ENCODE data around the gene ADNP.
"Not testable (repeated sequence)": the region's sequence is repeated elsewhere in the genome, so short reads cannot be mapped to it uniquely, and the experiment has no call there.

Gene ADNP

GRCh38 chr20:50900261-50900660 is 31.0 kb downstream of the ADNP start:
- no peak for DNase-seq

- DNase-seq: no peak
Measured at GRCh38 chr20:50898475-50898874, 32.8 kb downstream of the ADNP start.

DNA sequence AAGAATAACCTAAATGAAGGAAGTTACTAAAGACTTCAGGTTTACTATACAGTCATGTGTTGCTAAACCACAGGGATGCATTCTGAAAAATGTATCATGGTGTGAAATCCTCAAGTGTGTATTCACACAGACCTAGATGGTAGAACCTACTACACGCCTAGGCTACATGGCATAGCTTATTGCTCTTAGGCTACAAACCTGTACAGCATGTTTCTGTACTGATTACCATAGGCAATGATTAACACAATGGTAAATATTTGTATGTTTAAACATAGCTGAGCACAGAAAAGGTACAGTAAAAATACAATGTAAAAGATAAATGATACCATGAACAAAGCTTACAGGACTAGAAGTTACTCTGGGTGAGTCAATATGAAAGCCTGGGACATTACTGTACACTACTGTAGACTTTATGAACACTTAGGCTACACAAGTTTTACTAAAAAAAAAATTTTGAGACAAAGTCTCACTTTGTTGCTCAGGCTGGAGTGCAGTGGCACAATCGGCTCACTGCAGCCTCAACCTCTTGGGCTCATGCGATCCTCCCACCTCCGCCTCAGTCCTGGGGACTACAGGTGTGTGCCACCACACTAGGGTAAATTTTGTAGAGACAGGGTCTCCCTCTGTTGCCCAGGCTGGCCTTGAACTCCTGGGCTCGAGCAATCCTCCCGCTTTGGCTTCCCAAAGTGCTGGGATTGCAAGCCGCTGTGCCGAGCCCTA is 36.0 kb downstream of the ADNP start:
- DNase-seq: no peak

DNA sequence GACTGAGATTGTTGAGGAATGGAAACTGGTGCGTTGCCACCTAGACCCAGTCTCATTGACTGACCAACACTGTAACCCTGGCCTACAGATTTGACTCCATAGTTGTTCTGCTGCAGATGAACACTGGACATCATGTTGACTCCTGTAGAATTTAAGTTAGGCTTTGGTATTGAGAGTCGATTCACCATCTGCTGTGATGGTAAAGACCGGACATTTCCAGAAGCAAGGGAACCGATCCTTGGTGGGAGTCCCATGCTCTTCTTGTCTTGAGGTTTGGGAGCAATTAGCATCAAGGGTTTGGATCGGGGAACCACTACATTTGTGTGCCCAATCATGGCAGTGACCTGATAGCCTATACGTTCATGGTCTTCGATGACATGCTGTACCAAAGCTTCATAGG is 37.6 kb downstream of the ADNP start:
- no peak for DNase-seq

GRCh38 chr20:50892394-50892793 is 38.8 kb downstream of the ADNP start:
- no peak for DNase-seq

DNA sequence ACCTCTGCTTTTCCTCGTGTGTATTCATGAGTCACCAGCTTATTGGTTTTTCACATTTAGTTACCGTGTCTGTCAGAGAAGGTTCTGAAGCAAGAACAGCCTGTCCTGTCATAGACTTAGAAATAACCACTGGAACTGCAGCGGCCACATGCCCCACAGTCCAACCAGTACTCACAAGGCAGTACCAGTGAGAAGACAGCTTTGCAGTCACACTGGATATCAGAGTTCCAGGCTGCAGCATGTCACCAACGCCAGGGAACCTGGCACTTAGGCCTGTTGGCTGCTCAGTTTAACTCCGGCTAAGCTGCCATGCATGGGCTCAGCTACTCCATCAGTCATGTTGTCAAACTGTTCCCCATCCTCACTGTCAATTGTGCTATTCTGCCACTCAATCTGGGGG is 40.1 kb downstream of the ADNP start:
- no peak for DNase-seq

- DNase-seq: no peak
Measured at GRCh38 chr20:50887576-50887975, 43.7 kb downstream of the ADNP start.

DNA sequence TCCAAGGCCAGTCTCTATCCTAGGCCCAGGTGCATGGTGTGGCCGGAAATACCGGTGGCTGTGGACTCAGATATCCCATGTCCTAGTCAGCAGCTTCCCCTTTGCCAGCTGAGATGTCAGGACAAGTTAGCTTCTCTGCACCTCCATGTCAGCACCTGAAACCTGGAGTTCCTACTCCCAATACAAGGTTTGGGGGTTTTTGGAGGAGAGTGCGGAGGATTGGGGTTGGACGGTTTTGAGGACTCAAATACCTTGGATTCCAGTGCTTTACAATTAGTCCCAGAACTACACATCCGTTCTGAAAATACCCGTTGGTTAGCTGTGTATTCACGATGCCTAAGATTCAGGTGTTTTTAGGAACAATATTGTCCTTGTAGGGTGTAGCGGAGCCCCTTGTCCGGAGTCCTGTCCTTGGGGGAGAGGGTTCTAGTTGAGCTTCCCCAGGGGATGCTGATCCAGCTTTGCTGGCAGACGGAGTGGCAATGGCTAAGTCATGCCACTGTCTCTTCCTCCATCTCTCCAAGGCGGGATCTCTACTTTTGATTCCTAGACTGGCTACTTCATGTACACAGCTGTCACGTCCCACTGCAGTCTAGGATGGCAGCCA is 45.0 kb downstream of the ADNP start:
- DNase-seq: no peak

- no peak for DNase-seq
Measured at GRCh38 chr20:50885781-50886180, 45.5 kb downstream of the ADNP start.

- DNase-seq: no peak
Measured at GRCh38 chr20:50885068-50885467, 46.2 kb downstream of the ADNP start.

GRCh38 chr20:50883856-50884255 is 47.4 kb downstream of the ADNP start:
- DNase-seq: no peak

DNA sequence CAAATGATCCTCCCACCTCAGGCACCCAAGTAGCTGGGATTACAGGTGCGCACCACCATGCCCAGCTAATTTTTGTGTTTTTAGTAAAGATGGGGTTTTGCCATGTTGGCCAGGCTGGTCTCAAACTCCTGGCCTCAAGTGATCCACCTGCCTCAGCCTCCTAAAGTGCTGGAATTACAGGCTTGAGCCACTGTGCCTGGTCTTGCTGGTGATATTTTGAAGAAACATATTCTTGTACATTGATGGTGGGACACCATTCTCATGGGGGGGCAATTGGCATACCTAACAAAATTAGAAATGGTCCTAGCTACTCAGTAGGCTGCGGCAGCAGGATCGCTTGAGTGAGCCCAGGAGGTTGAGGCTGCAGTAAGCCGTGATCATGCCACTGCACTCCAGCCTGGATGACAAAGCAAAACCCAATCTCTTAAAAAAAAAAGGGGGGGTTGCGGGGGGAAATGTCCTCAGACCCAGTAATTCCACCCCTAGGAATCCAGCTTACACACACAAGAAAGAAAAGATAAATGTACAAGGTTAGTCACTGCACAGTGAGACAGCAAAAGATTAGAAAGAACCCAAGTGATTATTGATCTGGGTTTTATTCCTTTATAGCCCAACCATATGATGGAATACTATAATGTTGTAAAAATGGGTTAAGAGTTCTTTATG is 49.3 kb downstream of the ADNP start:
- not testable (repeated sequence) for DNase-seq

DNA sequence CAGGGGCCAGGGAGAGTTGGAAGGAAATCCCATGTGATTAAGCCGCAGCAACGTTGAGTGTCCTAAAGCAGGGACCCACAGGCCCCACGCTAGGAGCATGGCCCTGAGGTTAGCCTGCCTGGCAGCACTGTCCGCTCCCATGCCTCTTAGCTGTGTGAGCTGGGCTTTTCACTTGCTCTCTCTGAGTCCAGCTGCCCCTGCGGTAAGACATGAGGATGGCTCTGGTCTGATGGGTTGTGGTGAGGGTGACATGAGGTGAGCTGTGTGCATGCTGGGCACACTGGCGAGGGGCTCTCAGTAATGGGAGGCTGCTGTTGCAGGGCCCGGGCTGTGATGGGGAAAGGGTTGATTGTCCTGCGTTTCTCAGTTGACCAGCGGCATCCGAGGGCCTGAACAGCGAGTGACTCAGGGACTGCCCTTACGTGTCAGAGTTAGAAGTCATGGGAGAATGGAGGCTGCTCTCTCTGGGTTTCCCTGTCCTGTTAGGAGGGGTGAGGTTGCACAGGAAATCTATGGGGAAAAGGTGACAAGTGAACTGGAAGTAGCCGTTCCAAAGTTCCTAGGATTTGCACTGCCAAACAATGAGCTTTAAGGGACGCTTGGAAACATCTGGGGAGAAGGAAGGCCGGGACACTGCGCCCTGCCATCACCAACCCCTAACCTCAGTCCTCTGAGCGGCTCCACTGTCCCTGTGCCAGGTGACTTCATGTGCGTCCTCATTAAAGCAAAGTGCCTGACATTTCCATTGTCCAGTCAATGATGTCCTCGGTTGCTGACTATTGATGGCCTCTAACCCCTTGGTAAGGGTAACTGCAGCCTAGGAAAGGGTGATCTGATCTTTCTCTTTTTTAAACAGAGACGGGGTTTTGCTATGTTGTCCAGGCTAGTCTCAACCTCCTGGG is 51.3 kb downstream of the ADNP start:
- no peak for DNase-seq

DNA sequence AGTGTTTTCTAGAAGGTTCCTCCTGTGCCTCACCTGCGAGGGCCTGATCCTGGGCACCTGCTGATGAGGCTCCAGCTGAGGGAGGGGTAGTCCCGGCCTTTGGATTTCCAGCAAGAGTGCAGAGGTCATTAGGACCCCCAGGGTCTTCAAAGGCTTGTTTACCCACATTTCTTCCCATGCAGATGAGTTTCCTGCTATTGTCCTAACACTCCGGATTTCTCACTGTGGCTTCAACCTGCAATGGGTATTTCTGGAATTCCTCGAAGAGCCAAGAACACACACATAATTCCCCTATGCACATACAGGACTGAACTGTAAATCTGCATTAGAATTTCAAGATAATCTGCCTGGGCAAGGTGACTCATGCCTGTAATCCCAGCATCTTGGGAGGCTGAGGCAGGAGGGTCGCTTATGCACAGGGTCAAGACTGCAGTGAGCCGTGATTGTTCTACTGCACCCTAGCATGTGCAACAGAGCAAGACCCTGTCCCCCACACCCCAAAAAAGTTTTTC is 53.9 kb downstream of the ADNP start:
- no peak for DNase-seq

- no peak for DNase-seq
Measured at GRCh38 chr20:50876816-50877215, 54.4 kb downstream of the ADNP start.

DNA sequence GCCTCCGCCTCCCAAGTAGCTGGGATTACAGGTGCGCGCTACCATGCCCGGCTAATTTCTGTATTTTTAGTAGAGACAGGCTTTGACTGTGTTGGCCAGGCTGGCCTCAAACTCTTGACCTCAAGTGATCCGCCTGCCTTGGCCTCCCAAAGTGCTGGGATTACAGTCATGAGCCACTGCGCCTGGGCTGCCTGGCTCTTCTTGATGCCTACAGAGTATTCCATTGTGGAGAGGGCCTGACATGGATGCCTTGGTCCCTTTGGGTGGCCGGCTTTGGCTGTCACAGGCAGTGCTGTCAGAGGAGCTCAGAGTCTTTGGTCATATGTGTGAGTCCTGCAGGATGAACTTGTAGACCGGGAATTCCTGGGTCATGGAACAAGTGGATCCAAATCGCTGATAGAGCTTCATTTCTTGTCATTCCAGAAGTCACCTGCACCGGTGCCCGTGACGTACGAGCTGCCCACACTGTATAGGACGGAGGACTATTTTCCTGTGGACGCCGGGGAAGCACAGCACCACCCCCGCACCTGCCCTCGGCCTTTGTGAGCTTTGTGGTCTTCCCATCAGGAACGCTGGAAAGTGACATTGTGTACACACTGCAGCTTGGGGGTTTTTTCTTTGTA is 55.1 kb downstream of the ADNP start:
- DNase-seq: no peak

- no peak for DNase-seq
Measured at GRCh38 chr20:50874758-50875665, 56.2 kb downstream of the ADNP start.

DNA sequence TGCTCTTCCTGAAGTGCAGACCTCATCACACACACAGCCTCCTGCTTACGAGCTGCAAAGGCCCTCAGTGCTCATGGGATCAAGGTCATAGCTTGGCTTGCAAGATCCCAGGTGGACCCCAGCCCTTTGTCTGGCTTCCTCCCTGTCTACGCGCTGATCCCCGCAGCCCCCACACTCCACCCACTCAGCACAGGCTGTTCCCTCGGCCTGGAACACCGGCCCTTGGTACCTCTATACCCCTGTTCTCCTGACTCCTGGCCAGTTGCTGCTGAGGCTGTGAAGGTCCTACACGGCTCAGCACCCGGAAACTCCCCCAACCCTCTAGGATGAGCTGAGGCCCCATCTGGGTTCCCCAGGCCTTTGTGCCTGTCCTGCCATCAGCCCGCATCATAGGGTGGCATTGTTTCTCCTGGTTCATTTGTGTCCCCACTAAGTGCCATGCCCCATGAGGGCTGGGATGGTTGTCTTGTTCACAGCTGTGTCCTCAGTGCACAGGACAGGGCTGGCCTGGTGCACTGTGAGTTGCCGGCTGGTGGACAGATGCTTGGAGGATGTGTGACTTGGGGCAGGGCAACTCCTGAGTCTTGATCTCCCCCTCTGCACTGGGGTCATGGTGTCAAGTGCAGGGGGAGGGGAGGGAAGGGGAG is 57.0 kb downstream of the ADNP start:
- DNase-seq: no peak

- DNase-seq: no peak
Measured at GRCh38 chr20:50873585-50873984, 57.7 kb downstream of the ADNP start.

DNA sequence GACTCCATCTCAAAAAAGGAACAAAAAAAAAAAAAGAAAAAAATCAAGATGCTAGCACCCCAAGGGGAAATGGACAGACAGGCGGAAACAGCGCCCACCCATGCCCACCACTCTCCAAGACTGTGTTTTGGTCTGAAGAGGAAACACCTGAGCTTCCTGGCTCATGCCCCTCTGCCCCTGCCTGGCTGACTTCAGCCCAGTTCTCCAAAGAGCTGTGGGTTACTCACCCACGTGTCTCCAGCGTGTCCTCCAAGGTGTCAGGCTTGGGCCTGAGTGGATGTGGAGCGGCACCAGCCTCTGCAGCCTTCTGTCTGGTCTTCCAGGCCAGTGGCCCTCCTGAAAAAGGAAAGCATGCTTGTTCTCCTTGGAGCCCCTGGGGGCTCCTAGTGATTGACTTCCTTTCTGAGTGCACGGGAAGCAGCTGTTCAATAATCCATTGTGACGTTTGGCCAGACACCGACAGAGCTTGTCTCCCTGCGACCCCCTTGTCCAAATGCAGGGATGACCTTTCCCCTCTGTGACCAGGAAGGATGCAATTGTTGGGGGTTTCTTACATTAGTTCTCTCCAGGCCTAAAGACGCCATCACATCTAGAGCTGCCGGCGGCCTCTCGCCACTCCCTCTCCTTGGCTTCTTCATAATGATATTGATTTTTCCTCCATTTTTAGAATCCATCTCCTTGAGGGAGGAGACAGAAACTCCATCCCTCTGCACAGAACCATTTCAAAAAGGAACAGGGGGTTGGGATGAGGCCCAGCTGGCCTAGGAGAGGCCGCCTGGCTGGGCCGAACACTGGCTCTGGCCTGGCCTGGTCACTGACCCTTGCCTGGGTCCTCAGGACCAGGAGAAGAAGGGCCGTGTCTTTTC is 58.4 kb downstream of the ADNP start:
- DNase-seq: no peak
